Activated B cell treated with CpG ODN at 0.5 μM for 24 hours (primary cell): ENCODE data around the gene NPDC1. TPM values are rescaled to one million over a fixed set of nuclear protein-coding genes. Genes with fewer than 3 reads are reported as not detected.

Experiments used
- ATAC-seq: fragments of 200-7000 bp; cut with Tn5 transposase; one replicate; pipeline ENCODE4 v1.10.0; 2021; ENCODE audit warnings: low read depth, mild to moderate bottlenecking, moderate library complexity
- CTCF ChIA-PET: fragments of 350-600 bp; sonication (Branson Sonifier 250); formaldehyde crosslinking; loops from one replicate; lab custom pipeline; 2021; ENCODE audit warnings: antibody characterized with exemption; lab: Charles Lee
- POLR2A ChIA-PET: fragments of 350-600 bp; sonication (Branson Sonifier 250); formaldehyde crosslinking; loops from one replicate; lab custom pipeline; 2021; ENCODE audit warnings: antibody characterized with exemption; lab: Charles Lee
- DNase-seq: peaks from one replicate; pipeline ENCODE4 v3.0.0; 2022
- H3K27ac Mint-ChIP-seq: one replicate; pipeline ENCODE4 v1.8.0; 2020; ENCODE audit warnings: mixed read lengths
- H3K27me3 Mint-ChIP-seq: one replicate; pipeline ENCODE4 v1.8.0; 2021; ENCODE audit warnings: mixed read lengths
- H3K36me3 Mint-ChIP-seq: one replicate; pipeline ENCODE4 v1.8.0; 2021; ENCODE audit warnings: low read depth, mixed read lengths
- H3K4me1 Mint-ChIP-seq: one replicate; pipeline ENCODE4 v1.8.0; 2021; ENCODE audit warnings: mixed read lengths
- H3K4me3 Mint-ChIP-seq: one replicate; pipeline ENCODE4 v1.8.0; 2020; ENCODE audit warnings: mild to moderate bottlenecking, mixed read lengths
- H3K9me3 Mint-ChIP-seq: one replicate; pipeline ENCODE4 v1.8.0; 2020; ENCODE audit warnings: mixed read lengths
- CTCF ChIP-seq: fragments of 200-600 bp; IDR thresholded peaks from one replicate; pipeline ENCODE4 v1.8.0; 2022; ENCODE audit warnings: antibody characterized with exemption, mild to moderate bottlenecking
- intact Hi-C: fragments of 100-400 bp; cut with micrococcal nuclease; formaldehyde crosslinking; loops from one replicate; pipeline ENCODE4 v1.15.1; 2024
- total RNA-seq: library from RNA; stranded (reverse); gene quantifications from 2 replicates; pipeline ENCODE4 v1.2.3, GENCODE V29; 2022

NPDC1 gene
- total RNA-seq, 1 donor from 2014 or later: 0.18 TPM

GRCh38 chr9:137031904-137032640, 13.9 kb downstream of the NPDC1 start, which contains the start of gene FUT7:
Gene FUT7 (minus strand): TSS chr9:137032088. CDS start chr9:137031991, 97 bp downstream.
- DNase-seq (peak; percentile 62), ATAC-seq (peak; percentile 56)
- TF ChIP-seq CTCF: no peak
- POLR2A ChIA-PET: interaction anchor here (0.5 to 1.4 kb wide), 12 partner anchors 14 to 304 kb away, joined by 3 to 8 read pairs (median 3); partner anchors contain the start of genes MAN1B1, NPDC1, RABL6 and SAPCD2
- intact Hi-C loops: no loop called here
- Mint-ChIP-seq H3K9me3 (no peaks in the 10 kb centered on the region), H3K4me3 (peak within 1 kb of the TSS; percentile 80), H3K27ac (peak within 1 kb of the TSS; percentile 89), H3K4me1 (peaks cover 65% of the 10 kb centered on the region), H3K27me3 (no peaks in the 10 kb centered on the region), H3K36me3 (no peaks in the 10 kb centered on the region)
- CTCF ChIA-PET: interaction anchor here (0.7 to 1.6 kb wide), 7 partner anchors 15 to 274 kb away, joined by 3 to 4 read pairs (median 3); partner anchors contain the start of genes LCN8 and SAPCD2

GRCh38 chr9:137030538-137031527, 15.1 kb downstream of the NPDC1 start:
- CTCF ChIA-PET: interaction anchor here (1.1 to 2.5 kb wide), 5 partner anchors 16 to 244 kb away, joined by 3 to 11 read pairs (median 4); partner anchors contain the start of gene CLIC3
- ATAC-seq (no peak), DNase-seq (peak; percentile 52)
- POLR2A ChIA-PET: interaction anchor here (0.6 to 1.4 kb wide), 5 partner anchors 56 to 381 kb away, joined by 3 to 4 read pairs (median 4); partner anchors contain the start of genes MAN1B1 and TUBB4B
- peak overlapping the region; percentile 85 for H3K27ac Mint-ChIP-seq
- TF ChIP-seq CTCF: no peak
- peak overlapping the region; percentile 76 for H3K4me3 Mint-ChIP-seq
- H3K4me1 Mint-ChIP-seq: peaks cover 76% of the 10 kb centered on the region
- H3K9me3 Mint-ChIP-seq: no peaks in the 10 kb centered on the region
- no peaks in the 10 kb centered on the region for H3K36me3 Mint-ChIP-seq
- intact Hi-C loops: no loop called here
- H3K27me3 Mint-ChIP-seq: no peaks in the 10 kb centered on the region

GRCh38 chr9:137030006-137030405, 16.0 kb downstream of the NPDC1 start:
- Mint-ChIP-seq H3K4me3 (peak overlapping the region; percentile 76), H3K27me3 (no peaks in the 10 kb centered on the region), H3K9me3 (no peaks in the 10 kb centered on the region), H3K27ac (peak overlapping the region; percentile 85), H3K36me3 (no peaks in the 10 kb centered on the region), H3K4me1 (peaks cover 74% of the 10 kb centered on the region)
- TF ChIP-seq CTCF: no peak
- CTCF ChIA-PET: interaction anchor here (0.8 to 2.5 kb wide), 23 partner anchors 8 to 264 kb away, joined by 3 to 15 read pairs (median 6); partner anchors contain the start of genes CLIC3, MAN1B1, PAXX and TRAF2
- ATAC-seq (no peak), DNase-seq (no peak)
- POLR2A ChIA-PET: interaction anchor here (0.5 to 1.4 kb wide), 7 partner anchors 38 to 240 kb away, joined by 3 to 10 read pairs (median 3); partner anchors contain the start of gene PAXX
- intact Hi-C loops: no loop called here

GRCh38 chr9:137029058-137029936, 16.7 kb downstream of the NPDC1 start:
- H3K4me1 Mint-ChIP-seq: peaks cover 67% of the 10 kb centered on the region
- peak overlapping the region; percentile 73 for H3K27ac Mint-ChIP-seq

More at GRCh38 chr9:137029058-137029936, 16.7 kb downstream of the NPDC1 start:
- DNase-seq (peak; percentile 76), ATAC-seq (peak; percentile 27)
- no peaks in the 10 kb centered on the region for H3K9me3 Mint-ChIP-seq
- no peaks in the 10 kb centered on the region for H3K36me3 Mint-ChIP-seq
- no peaks in the 10 kb centered on the region for H3K27me3 Mint-ChIP-seq
- ChIA-PET POLR2A (interaction anchor here (0.5 to 1.5 kb wide), 8 partner anchors 37 to 239 kb away, joined by 3 to 10 read pairs (median 3); partner anchors contain the start of genes PAXX and TUBB4B), CTCF (interaction anchor here (0.7 to 2.5 kb wide), 31 partner anchors 9 to 264 kb away, joined by 3 to 15 read pairs (median 4); partner anchors contain the start of genes AJM1, CLIC3, MAN1B1 and PAXX)
- intact Hi-C loops: loop anchor here (2.0 to 5.0 kb wide), 2 partner anchors 36 to 38 kb away; partner anchors contain the start of gene PAXX
- H3K4me3 Mint-ChIP-seq: peak overlapping the region; percentile 78
- TF ChIP-seq CTCF: peak; percentile 36
